CD14-positive monocyte (primary cell): ENCODE results near the gene CD3E. TPM values are rescaled to one million over a fixed set of nuclear protein-coding genes. Genes with fewer than 3 reads are reported as not detected.
A peak's percentile ranks its signal among the peaks of the same experiment; 100 is the strongest.

Experiments used
- DNase-seq, 3 donors: peaks; one replicate each; pipeline ENCODE4 v3.0.0-alpha.2; 2011 to 2022
- H2AFZ ChIP-seq: 2 replicates; pipeline ENCODE4 v1.6.0; 2012; ENCODE audit warnings: mild to moderate bottlenecking, low read depth, low read length, inconsistent platforms; ENCODE audit not compliant: insufficient read depth, poor library complexity, severe bottlenecking
- H3K27ac ChIP-seq, 2 donors: 1 replicate in 1 of 2; 2 replicates in 1 of 2; pipeline ENCODE4 v1.5.1; 2012 to 2013; ENCODE audit warnings: low read length in 2 of 2, control low read depth in 1 of 2, inconsistent platforms in 1 of 2, low read depth in 1 of 2, mild to moderate bottlenecking in 1 of 2
- H3K27me3 ChIP-seq, 2 donors: one replicate each; pipeline versions ENCODE4 v1.6.0 to v1.6.1; 2011 to 2013; ENCODE audit warnings: low read length in 2 of 2; ENCODE audit not compliant: control insufficient read depth in 2 of 2, insufficient read depth in 2 of 2
- H3K36me3 ChIP-seq, 2 donors: replicated peaks in 1 of 2; 1 replicate in 1 of 2; 2 replicates in 1 of 2; pipeline versions ENCODE4 v1.5.1 to v1.6.1; 2012 to 2013; ENCODE audit warnings: low read length in 2 of 2, control low read depth in 1 of 2, inconsistent platforms in 1 of 2, mild to moderate bottlenecking in 1 of 2; ENCODE audit not compliant: insufficient read depth in 2 of 2, control insufficient read depth in 1 of 2
- H3K4me1 ChIP-seq, 2 donors: 1 replicate in 1 of 2; 2 replicates in 1 of 2; pipeline versions ENCODE4 v1.5.1 to v1.6.1; 2012 to 2013; ENCODE audit warnings: low read length in 2 of 2, control low read depth in 1 of 2, inconsistent platforms in 1 of 2, mild to moderate bottlenecking in 1 of 2, moderate library complexity in 1 of 2; ENCODE audit not compliant: insufficient read depth in 2 of 2, control insufficient read depth in 1 of 2
- H3K4me2 ChIP-seq: replicated peaks from 2 replicates; pipeline ENCODE3; 2012; ENCODE audit warnings: low read length, moderate library complexity, mild to moderate bottlenecking; ENCODE audit not compliant: poor library complexity, severe bottlenecking; ENCODE audit errors: extremely low read depth
- H3K4me3 ChIP-seq, 3 experiments: fragments of 200-600 bp in 1 of 3; sonication (generic) in 1 of 3; replicated peaks in 1 of 3; 1 replicate in 2 of 3; 2 replicates in 1 of 3; pipeline ENCODE4 v1.5.1; 2011 to 2013; ENCODE audit warnings: low read length in 3 of 3, mild to moderate bottlenecking in 3 of 3, control low read depth in 2 of 3, low read depth in 2 of 3, inconsistent platforms in 1 of 3, moderate library complexity in 1 of 3
- H3K79me2 ChIP-seq: 2 replicates; pipeline ENCODE4 v1.6.0; 2012; ENCODE audit warnings: mild to moderate bottlenecking, control low read depth, inconsistent platforms, low read length, moderate library complexity; ENCODE audit not compliant: insufficient read depth
- H3K9ac ChIP-seq: 2 replicates; pipeline ENCODE4 v1.6.0; 2017; ENCODE audit warnings: low read length, mild to moderate bottlenecking; ENCODE audit not compliant: insufficient read depth, poor library complexity, severe bottlenecking
- H3K9me3 ChIP-seq, 2 donors: replicated peaks in 1 of 2; 1 replicate in 1 of 2; 2 replicates in 1 of 2; pipeline versions ENCODE4 v1.5.1 to v1.6.1; 2012 to 2013; ENCODE audit warnings: low read length in 2 of 2, control low read depth in 1 of 2; ENCODE audit not compliant: control insufficient read depth in 1 of 2, insufficient read depth in 1 of 2
- H4K20me1 ChIP-seq: 2 replicates; pipeline ENCODE4 v1.6.0; 2012; ENCODE audit warnings: mild to moderate bottlenecking, low read length, control low read depth, moderate library complexity; ENCODE audit not compliant: insufficient read depth
- H3K27ac Mint-ChIP-seq, 7 donors: one replicate each; pipeline ENCODE4 v1.8.0; 2020; ENCODE audit warnings: mild to moderate bottlenecking in 7 of 7, mixed read lengths in 7 of 7, moderate library complexity in 6 of 7, inconsistent platforms in 2 of 7
- H3K27me3 Mint-ChIP-seq, 3 donors: one replicate each; pipeline ENCODE4 v1.8.0; 2021 to 2022; ENCODE audit warnings: low read depth in 3 of 3, mild to moderate bottlenecking in 3 of 3, mixed read lengths in 3 of 3, moderate library complexity in 3 of 3, inconsistent platforms in 1 of 3
- H3K36me3 Mint-ChIP-seq, 2 donors: one replicate each; pipeline ENCODE4 v1.8.0; 2020; ENCODE audit warnings: mixed read lengths in 2 of 2, inconsistent platforms in 1 of 2, mild to moderate bottlenecking in 1 of 2
- H3K4me1 Mint-ChIP-seq: one replicate; pipeline ENCODE4 v1.8.0; 2020; ENCODE audit warnings: mild to moderate bottlenecking, mixed read lengths
- H3K4me3 Mint-ChIP-seq, 2 donors: one replicate each; pipeline ENCODE4 v1.8.0; 2020; ENCODE audit warnings: mild to moderate bottlenecking in 2 of 2, mixed read lengths in 2 of 2, moderate library complexity in 1 of 2
- H3K9me3 Mint-ChIP-seq, 7 donors: one replicate each; pipeline ENCODE4 v1.8.0; 2020 to 2022; ENCODE audit warnings: mixed read lengths in 7 of 7, mild to moderate bottlenecking in 6 of 7, moderate library complexity in 6 of 7, inconsistent platforms in 2 of 7
- CTCF ChIP-seq: fragments of 200-600 bp; IDR thresholded peaks from one replicate; pipeline ENCODE4 v1.8.0; 2022; ENCODE audit warnings: antibody characterized with exemption, mild to moderate bottlenecking
- WGBS: methylation state at CpG from one replicate; pipeline ENCODE4 v1.1.5; 2013; ENCODE audit warnings: missing lambda C conversion rate; ENCODE audit not compliant: insufficient coverage; 5-methylcytosine and 5-hydroxymethylcytosine counted together
- intact Hi-C, 2 donors: fragments of 100-400 bp; cut with micrococcal nuclease; formaldehyde crosslinking; loops; one replicate each; pipeline versions ENCODE4 v1.15.0 to v1.15.1; 2023
- polyA plus RNA-seq, 3 donors: library from polyadenylated mRNA; depleted of rRNA in 1 of 3; unstranded in 2 of 3; stranded (reverse) in 1 of 3; fragments of 300-500 nt in 2 of 3; fragments of >200 nt in 1 of 3; fragmentation: Illumina TruSeq in 2 of 3; gene quantifications; 1 replicate in 2 of 3; 2 replicates in 1 of 3; pipeline ENCODE4 v1.2.3, GENCODE V29; 2012 to 2021

The CD3E gene
- polyA plus RNA-seq, 3 donors, result 0.12 to 1.6 (median 1.5) TPM

GRCh38 chr11:118341261-118341660 is 36.7 kb downstream of the CD3E start:
- H3K36me3 ChIP-seq, result no peaks in the 10 kb centered on the region
- no peaks in the 10 kb centered on the region for H3K9me3 ChIP-seq
- Mint-ChIP-seq H3K27me3 (peaks cover 2 to 7% (median 4%) of the 10 kb centered on the region in 3 donors), H3K4me1 (no peaks in the 10 kb centered on the region), H3K4me3 (no peak overlapping the region), H3K27ac (peak overlapping the region in 1 of 7 donors; percentile 42), H3K9me3 (no peaks in the 10 kb centered on the region), H3K36me3 (no peaks in the 10 kb centered on the region)
- H2AFZ ChIP-seq, result no peak overlapping the region
- WGBS, result 100% methylated on average over 3 of the region's 3 CpGs
- DNase-seq, result no peak
- no peak overlapping the region for H3K27ac ChIP-seq
- H3K4me3 ChIP-seq, result no peak overlapping the region
- no peaks in the 10 kb centered on the region for H4K20me1 ChIP-seq
- intact Hi-C loops, result no loop called here
- no peaks in the 10 kb centered on the region for H3K79me2 ChIP-seq
- no peak for TF ChIP-seq CTCF
- H3K4me1 ChIP-seq, result no peaks in the 10 kb centered on the region
- H3K4me2 ChIP-seq, result no peak overlapping the region
- no peak overlapping the region for H3K9ac ChIP-seq
- no peaks in the 10 kb centered on the region for H3K27me3 ChIP-seq

- Histone ChIP-seq H3K9me3 (no peaks in the 10 kb centered on the region), H3K36me3 (no peaks in the 10 kb centered on the region), H3K9ac (no peak overlapping the region), H3K27ac (no peak overlapping the region), H3K27me3 (no peaks in the 10 kb centered on the region), H3K79me2 (no peaks in the 10 kb centered on the region), H2AFZ (no peak overlapping the region), H4K20me1 (no peaks in the 10 kb centered on the region), H3K4me3 (no peak overlapping the region), H3K4me2 (no peak overlapping the region), H3K4me1 (no peaks in the 10 kb centered on the region)
- intact Hi-C loops, result no loop called here
- 100% methylated on average over 4 of the region's 5 CpGs for WGBS
- no peak for DNase-seq
- H3K27me3 Mint-ChIP-seq, result peaks cover 2 to 7% (median 4%) of the 10 kb centered on the region in 3 donors
- no peaks in the 10 kb centered on the region for H3K9me3 Mint-ChIP-seq
- no peaks in the 10 kb centered on the region for H3K4me1 Mint-ChIP-seq
- H3K4me3 Mint-ChIP-seq, result peak overlapping the region in 1 of 2 donors; percentile 44
- H3K36me3 Mint-ChIP-seq, result no peaks in the 10 kb centered on the region
- peak overlapping the region in 1 of 7 donors; percentile 52 for H3K27ac Mint-ChIP-seq
- no peak for TF ChIP-seq CTCF
Measured at GRCh38 chr11:118341815-118342489, 37.4 kb downstream of the CD3E start.
